Prostate gland (tissue), 2 donors: ENCODE results near the gene IBA57. TPM values are rescaled to one million over a fixed set of nuclear protein-coding genes. Genes with fewer than 3 reads are reported as not detected.
"Not testable (repeated sequence)": the region's sequence is repeated elsewhere in the genome, so short reads cannot be mapped to it uniquely, and the experiment has no call there.

Source experiments
- DNase-seq: peaks from one replicate; pipeline ENCODE4 v3.0.0-alpha.2; 2019; ENCODE audit warnings: low spot score
- H3K27ac ChIP-seq, 2 donors: fragments of 200-600 bp; sonication (generic); 2 replicates each; pipeline ENCODE4 v1.5.1; 2017 to 2019
- H3K27me3 ChIP-seq: fragments of 200-600 bp; sonication (generic); replicated peaks from 2 replicates; pipeline ENCODE4 v1.5.1; 2019; ENCODE audit not compliant: insufficient read depth
- H3K36me3 ChIP-seq, 2 donors: fragments of 200-600 bp; sonication (generic); 1 replicate in 1 of 2; 2 replicates in 1 of 2; pipeline versions ENCODE4 v1.5.1 to v1.8.1; 2017 to 2019
- H3K4me1 ChIP-seq: fragments of 200-600 bp; sonication (generic); replicated peaks from 2 replicates; pipeline ENCODE4 v1.5.1; 2019
- H3K4me3 ChIP-seq, 2 donors: fragments of 200-600 bp; sonication (generic); 2 replicates each; pipeline ENCODE4 v1.5.1; 2017 to 2019
- H3K9me3 ChIP-seq: fragments of 200-600 bp; sonication (generic); 2 replicates; pipeline ENCODE4 v1.5.1; 2017
- POLR2A ChIP-seq: fragments of 450-650 bp; IDR thresholded peaks from one replicate; pipeline ENCODE4 v1.6.1; 2016; ENCODE audit warnings: antibody characterized with exemption, mild to moderate bottlenecking
- POLR2AphosphoS5 ChIP-seq: sonication (generic); formaldehyde crosslinking; IDR thresholded peaks from one replicate; pipeline ENCODE4 v1.6.1; 2017; ENCODE audit warnings: antibody characterized with exemption
- WGBS: methylation state at CpG from one replicate; pipeline ENCODE4 v1.1.5; 2018; 5-methylcytosine and 5-hydroxymethylcytosine counted together
- intact Hi-C: fragments of 100-400 bp; cut with DNase I; formaldehyde crosslinking; loops from one replicate; pipeline ENCODE4 v1.14.2; 2022
- total RNA-seq, 2 donors: library from RNA; depleted of rRNA; stranded (reverse); fragments of >200 nt; gene quantifications; one replicate each; pipeline ENCODE4 v1.1.0, GENCODE V29; 2016
- TF ChIP-seq, protein P1 (sequence below), 4 experiments: fragments of 200-600 bp in 2 of 4; fragments of 450-650 bp in 2 of 4; sonication (generic) in 2 of 4; IDR thresholded peaks; 1 replicate in 3 of 4; 2 replicates in 1 of 4; pipeline ENCODE4 v1.5.1; 2016 to 2019; ENCODE audit warnings: antibody characterized with exemption in 4 of 4, mild to moderate bottlenecking in 2 of 4, moderate library complexity in 2 of 4

Gene IBA57
- total RNA-seq, 2 donors from 2014 or later, result 5.6 to 17.4 TPM

DNA sequence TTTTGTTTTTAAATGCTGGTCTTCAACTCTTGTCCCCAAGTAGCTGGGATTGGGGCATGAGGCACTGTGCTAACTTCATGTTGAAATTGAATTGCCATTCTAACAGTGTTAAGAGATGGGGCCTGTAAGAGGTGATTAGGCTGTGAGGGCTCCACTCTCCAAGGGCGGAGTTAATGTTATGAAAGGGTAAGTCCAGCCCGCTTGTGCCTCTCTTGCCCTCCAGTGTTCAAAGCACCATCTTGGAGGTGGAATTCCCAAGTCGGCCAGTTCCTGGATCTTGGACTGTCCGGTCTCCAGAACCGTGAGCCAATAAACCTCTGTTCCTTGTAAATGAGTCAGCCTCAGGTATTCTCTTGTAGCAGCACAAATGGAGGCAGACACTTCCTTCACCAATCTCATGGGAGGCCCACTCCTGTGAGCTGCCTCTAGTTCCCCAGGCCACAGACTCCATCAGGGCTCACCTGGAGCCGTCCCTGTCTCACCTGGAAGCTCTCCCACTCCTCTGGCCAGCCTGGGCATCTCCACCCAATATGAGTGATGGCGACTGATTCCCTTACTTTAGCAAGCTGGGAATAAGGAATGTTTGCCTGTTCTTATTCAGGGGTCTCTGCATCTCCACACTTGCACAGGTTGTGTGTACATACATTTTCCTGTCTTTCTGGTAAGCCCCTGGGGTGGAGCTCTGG lies 15.5 kb downstream of the IBA57 start:
- TF ChIP-seq, protein P1, sequence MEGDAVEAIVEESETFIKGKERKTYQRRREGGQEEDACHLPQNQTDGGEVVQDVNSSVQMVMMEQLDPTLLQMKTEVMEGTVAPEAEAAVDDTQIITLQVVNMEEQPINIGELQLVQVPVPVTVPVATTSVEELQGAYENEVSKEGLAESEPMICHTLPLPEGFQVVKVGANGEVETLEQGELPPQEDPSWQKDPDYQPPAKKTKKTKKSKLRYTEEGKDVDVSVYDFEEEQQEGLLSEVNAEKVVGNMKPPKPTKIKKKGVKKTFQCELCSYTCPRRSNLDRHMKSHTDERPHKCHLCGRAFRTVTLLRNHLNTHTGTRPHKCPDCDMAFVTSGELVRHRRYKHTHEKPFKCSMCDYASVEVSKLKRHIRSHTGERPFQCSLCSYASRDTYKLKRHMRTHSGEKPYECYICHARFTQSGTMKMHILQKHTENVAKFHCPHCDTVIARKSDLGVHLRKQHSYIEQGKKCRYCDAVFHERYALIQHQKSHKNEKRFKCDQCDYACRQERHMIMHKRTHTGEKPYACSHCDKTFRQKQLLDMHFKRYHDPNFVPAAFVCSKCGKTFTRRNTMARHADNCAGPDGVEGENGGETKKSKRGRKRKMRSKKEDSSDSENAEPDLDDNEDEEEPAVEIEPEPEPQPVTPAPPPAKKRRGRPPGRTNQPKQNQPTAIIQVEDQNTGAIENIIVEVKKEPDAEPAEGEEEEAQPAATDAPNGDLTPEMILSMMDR (IDR thresholded peaks at IDR 0.05), result no peak
- TF ChIP-seq POLR2AphosphoS5, result no peak
- no peak for TF ChIP-seq POLR2A
- no peaks in the 10 kb centered on the region for H3K27me3 ChIP-seq
- H3K9me3 ChIP-seq, result no peaks in the 10 kb centered on the region
- no peak overlapping the region for H3K27ac ChIP-seq
- H3K4me1 ChIP-seq, result no peaks in the 10 kb centered on the region
- WGBS, result 93% methylated on average over 7 of the region's 7 CpGs
- DNase-seq, result no peak
- no peak overlapping the region for H3K4me3 ChIP-seq
- intact Hi-C loops, result no loop called here
- H3K36me3 ChIP-seq, result no peaks in the 10 kb centered on the region

DNA sequence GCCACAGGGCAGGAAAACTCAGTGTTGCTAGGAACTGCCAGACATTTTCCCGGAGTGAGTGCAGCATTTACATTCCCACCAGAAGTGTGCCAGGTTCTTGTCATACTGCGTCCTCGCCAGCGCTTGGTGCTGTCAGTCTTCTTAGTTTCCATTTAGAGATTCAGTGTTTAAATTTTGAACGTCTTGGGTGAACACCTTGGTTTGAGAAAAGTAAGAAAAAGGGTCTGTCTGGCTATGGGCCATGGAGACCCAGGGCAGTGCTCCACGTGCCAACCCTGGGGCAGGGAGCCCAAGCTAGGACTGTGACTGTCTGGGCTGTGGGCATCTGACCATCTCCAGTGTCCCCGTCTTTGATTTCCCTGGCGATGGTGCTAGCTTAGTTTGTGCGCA lies 16.0 kb downstream of the IBA57 start:
- H3K9me3 ChIP-seq, result no peaks in the 10 kb centered on the region
- no peaks in the 10 kb centered on the region for H3K4me1 ChIP-seq
- TF ChIP-seq, protein P1 (IDR thresholded peaks at IDR 0.05), result no peak
- no peak for TF ChIP-seq POLR2A
- H3K27me3 ChIP-seq, result no peaks in the 10 kb centered on the region
- H3K36me3 ChIP-seq, result no peaks in the 10 kb centered on the region
- intact Hi-C loops, result no loop called here
- no peak for DNase-seq
- 88% methylated on average over 9 of the region's 9 CpGs for WGBS
- no peak overlapping the region for H3K27ac ChIP-seq
- H3K4me3 ChIP-seq, result no peak overlapping the region

DNA sequence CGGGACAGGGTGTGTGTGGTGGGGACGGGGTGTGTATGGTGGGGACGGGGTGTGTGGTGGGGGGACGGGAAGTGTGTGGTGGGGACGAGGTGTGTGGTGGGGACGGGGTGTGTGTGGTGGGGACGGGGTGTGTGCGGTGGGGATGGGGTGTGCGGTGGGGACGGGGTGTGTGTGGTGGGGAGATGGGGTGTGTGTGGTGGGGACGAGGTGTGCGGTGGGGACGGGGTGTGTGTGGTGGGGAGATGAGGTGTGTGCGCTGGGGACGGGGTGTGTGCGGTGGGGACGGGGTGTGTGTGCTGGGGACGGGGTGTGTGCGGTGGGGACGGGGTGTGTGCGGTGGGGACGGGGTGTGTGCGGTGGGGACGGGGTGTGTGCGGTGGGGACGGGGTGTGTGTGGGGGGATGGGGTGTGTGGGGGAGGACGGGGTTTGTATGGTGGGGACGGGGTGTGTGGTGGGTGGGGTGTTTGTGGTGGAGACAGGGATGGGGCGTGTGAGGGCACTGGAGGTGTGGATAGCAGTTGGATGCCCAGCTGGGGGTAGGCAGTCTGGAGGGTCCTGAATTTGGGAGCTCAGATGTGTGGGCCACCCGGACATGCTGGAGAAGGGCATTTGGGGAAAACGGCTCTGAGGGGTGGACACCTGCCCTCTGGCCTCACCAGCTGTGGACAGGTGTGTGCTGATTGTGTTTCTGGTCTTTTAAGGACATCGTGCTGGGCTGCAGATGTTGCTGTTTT lies 16.9 kb downstream of the IBA57 start:
- TF ChIP-seq POLR2A, result no peak
- TF ChIP-seq, protein P1 (IDR thresholded peaks at IDR 0.05), result no peak
- intact Hi-C loops, result no loop called here
- no peak for DNase-seq
- Histone ChIP-seq H3K4me3 (no peak overlapping the region), H3K4me1 (no peaks in the 10 kb centered on the region), H3K36me3 (no peaks in the 10 kb centered on the region), H3K9me3 (no peaks in the 10 kb centered on the region), H3K27me3 (no peaks in the 10 kb centered on the region), H3K27ac (no peak overlapping the region)
- WGBS, result 81% methylated on average over 31 of the region's 32 CpGs

DNA sequence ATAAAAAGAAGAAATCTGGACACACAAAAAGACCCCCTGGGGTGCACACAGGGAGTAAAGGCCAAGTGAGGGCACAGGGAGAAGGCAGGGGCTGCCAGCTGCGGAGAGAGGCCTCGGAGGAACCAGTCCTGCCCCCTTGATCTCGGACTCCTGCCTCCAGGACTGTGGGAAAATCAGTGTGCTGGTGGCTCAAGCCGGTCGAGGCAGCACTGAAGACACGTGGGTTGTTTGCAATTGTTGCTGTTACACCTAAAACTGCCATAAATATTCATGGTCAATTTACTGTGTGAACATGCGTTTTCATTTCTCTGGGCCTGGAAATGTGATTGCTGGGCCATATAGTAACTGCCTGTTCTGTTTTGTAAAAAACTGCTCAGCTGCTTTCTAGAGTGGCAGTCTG lies 18.5 kb downstream of the IBA57 start:
- H3K4me3 ChIP-seq, result no peak overlapping the region
- intact Hi-C loops, result no loop called here
- no peaks in the 10 kb centered on the region for H3K36me3 ChIP-seq
- H3K4me1 ChIP-seq, result no peaks in the 10 kb centered on the region
- H3K27me3 ChIP-seq, result no peaks in the 10 kb centered on the region
- H3K9me3 ChIP-seq, result no peaks in the 10 kb centered on the region
- 63% methylated on average over 7 of the region's 7 CpGs for WGBS
- TF ChIP-seq POLR2AphosphoS5 (no peak), POLR2A (no peak)
- TF ChIP-seq, protein P1 (IDR thresholded peaks at IDR 0.05), result no peak
- DNase-seq, result no peak
- H3K27ac ChIP-seq, result no peak overlapping the region

DNA sequence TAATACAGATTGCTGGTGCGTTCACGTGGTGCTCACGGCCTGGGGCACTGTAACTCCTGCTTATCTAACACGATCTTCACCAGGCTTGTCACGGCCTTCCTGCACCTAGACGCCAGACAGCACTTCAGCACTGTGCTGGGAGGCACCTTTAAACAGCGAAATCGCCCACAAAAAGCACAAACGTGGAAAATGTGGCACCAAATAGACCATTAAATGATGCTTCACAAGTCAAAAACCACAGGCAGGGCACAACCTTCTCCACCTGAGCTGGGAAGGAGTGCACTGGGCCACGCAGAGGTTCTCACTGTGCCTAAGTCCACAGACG lies 20.0 kb downstream of the IBA57 start:
- H3K4me1 ChIP-seq, result no peaks in the 10 kb centered on the region
- WGBS, result 66% methylated on average over 11 of the region's 11 CpGs
- TF ChIP-seq POLR2A, result no peak
- TF ChIP-seq, protein P1 (IDR thresholded peaks at IDR 0.05), result no peak
- TF ChIP-seq POLR2AphosphoS5, result no peak
- H3K27me3 ChIP-seq, result no peaks in the 10 kb centered on the region
- H3K27ac ChIP-seq, result no peak overlapping the region
- DNase-seq, result no peak
- H3K9me3 ChIP-seq, result no peaks in the 10 kb centered on the region
- no peak overlapping the region for H3K4me3 ChIP-seq
- H3K36me3 ChIP-seq, result no peaks in the 10 kb centered on the region
- intact Hi-C loops, result no loop called here

DNA sequence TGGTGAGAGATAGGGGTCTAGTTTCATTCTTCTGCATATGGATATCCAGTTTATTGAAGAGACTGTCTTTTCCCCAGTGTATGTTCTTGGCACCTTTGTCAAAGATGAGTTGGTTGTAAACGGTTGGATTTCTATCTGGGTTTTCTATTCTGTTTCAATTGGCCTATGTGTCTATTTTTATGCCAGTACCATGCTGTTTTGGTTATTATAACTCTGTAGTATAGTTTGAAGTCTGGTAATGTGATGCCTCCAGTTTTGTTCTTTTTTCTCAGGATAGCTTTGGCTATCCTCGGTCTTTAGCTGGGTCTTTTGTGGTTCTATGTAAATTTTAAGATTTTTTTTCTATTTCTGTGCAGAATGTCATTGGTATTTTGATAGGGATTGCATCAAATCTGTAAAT lies 22.6 kb downstream of the IBA57 start:
- H3K27me3 ChIP-seq, H3K27ac ChIP-seq, H3K9me3 ChIP-seq, H3K4me3 ChIP-seq, DNase-seq, H3K4me1 ChIP-seq, H3K36me3 ChIP-seq, intact Hi-C loops: not testable (repeated sequence)
- WGBS, result 88% methylated on average over 2 of the region's 2 CpGs
